Activated CD8-positive, alpha-beta T cell treated with anti-CD3 and anti-CD28 coated beads for 36 hours (primary cell): ENCODE results near the gene TXK. TPM values are rescaled to one million over a fixed set of nuclear protein-coding genes. Genes with fewer than 3 reads are reported as not detected.

ENCODE experiments used
- ATAC-seq: fragments of 200-7000 bp; cut with Tn5 transposase; one replicate; pipeline ENCODE4 v1.10.0; 2021; ENCODE audit warnings: mild to moderate bottlenecking, moderate library complexity
- CTCF ChIA-PET: fragments of 350-600 bp; sonication (Branson Sonifier 250); formaldehyde crosslinking; loops from one replicate; lab custom pipeline; 2021; ENCODE audit warnings: antibody characterized with exemption; lab: Charles Lee
- POLR2A ChIA-PET: fragments of 350-600 bp; sonication (Branson Sonifier 250); formaldehyde crosslinking; loops from one replicate; lab custom pipeline; 2021; ENCODE audit warnings: antibody characterized with exemption; lab: Charles Lee
- DNase-seq: peaks from one replicate; pipeline ENCODE4 v3.0.0-alpha.2; 2020
- H3K27ac Mint-ChIP-seq: one replicate; pipeline ENCODE4 v1.8.0; 2021; ENCODE audit warnings: mild to moderate bottlenecking, mixed read lengths
- H3K27me3 Mint-ChIP-seq: one replicate; pipeline ENCODE4 v1.8.0; 2021; ENCODE audit warnings: mixed read lengths
- H3K36me3 Mint-ChIP-seq: one replicate; pipeline ENCODE4 v1.8.0; 2021; ENCODE audit warnings: low read depth, mixed read lengths
- H3K4me1 Mint-ChIP-seq: one replicate; pipeline ENCODE4 v1.8.0; 2021; ENCODE audit warnings: low read depth, mixed read lengths
- H3K4me3 Mint-ChIP-seq: one replicate; pipeline ENCODE4 v1.8.0; 2021; ENCODE audit warnings: mild to moderate bottlenecking, moderate library complexity, mixed read lengths
- H3K9me3 Mint-ChIP-seq: one replicate; pipeline ENCODE4 v1.8.0; 2021; ENCODE audit warnings: mixed read lengths
- CTCF ChIP-seq: fragments of 200-600 bp; IDR thresholded peaks from one replicate; pipeline ENCODE4 v1.8.0; 2022; ENCODE audit warnings: antibody characterized with exemption, mild to moderate bottlenecking
- intact Hi-C: fragments of 100-400 bp; cut with micrococcal nuclease; formaldehyde crosslinking; loops from one replicate; pipeline ENCODE4 v1.10.0; 2022
- total RNA-seq, 2 experiments: library from RNA; stranded (reverse); gene quantifications; one replicate each; pipeline ENCODE4 v1.2.3, GENCODE V29; 2021

Gene TXK
- total RNA-seq, 2 experiments from 2014 or later, result 20.6 to 23.5 TPM

GRCh38 chr4:48044298-48044697, 89.8 kb downstream of the TXK start:
- DNase-seq (no peak), ATAC-seq (no peak)
- POLR2A ChIA-PET, result interaction anchor here (1.6 kb wide), 1 partner anchor 59 kb away, joined by 4 read pairs; no protein-coding TSS in a partner anchor
- H3K4me1 Mint-ChIP-seq, result peaks cover 72% of the 10 kb centered on the region
- H3K36me3 Mint-ChIP-seq, result no peaks in the 10 kb centered on the region
- no peak for TF ChIP-seq CTCF
- no peak overlapping the region for H3K4me3 Mint-ChIP-seq
- H3K27me3 Mint-ChIP-seq, result peaks cover 10% of the 10 kb centered on the region
- H3K27ac Mint-ChIP-seq, result no peak overlapping the region
- CTCF ChIA-PET, result interaction anchor here (1.4 to 1.5 kb wide), 2 partner anchors 8 to 43 kb away, joined by 5 to 10 read pairs; no protein-coding TSS in a partner anchor
- intact Hi-C loops, result no loop called here
- H3K9me3 Mint-ChIP-seq, result no peaks in the 10 kb centered on the region

GRCh38 chr4:48043504-48043903, 90.5 kb downstream of the TXK start:
- ChIA-PET POLR2A (interaction anchor here (0.7 to 0.8 kb wide), 2 partner anchors 8 to 60 kb away, joined by 3 read pairs; no protein-coding TSS in a partner anchor), CTCF (interaction anchor here (0.9 to 1.7 kb wide), 5 partner anchors 9 to 43 kb away, joined by 3 to 7 read pairs (median 6); no protein-coding TSS in a partner anchor)
- no peak for TF ChIP-seq CTCF
- no peak overlapping the region for H3K4me3 Mint-ChIP-seq
- no peaks in the 10 kb centered on the region for H3K36me3 Mint-ChIP-seq
- DNase-seq, result no peak
- intact Hi-C loops, result no loop called here
- peaks cover 11% of the 10 kb centered on the region for H3K27me3 Mint-ChIP-seq
- no peak overlapping the region for H3K27ac Mint-ChIP-seq
- H3K4me1 Mint-ChIP-seq, result peaks cover 73% of the 10 kb centered on the region
- H3K9me3 Mint-ChIP-seq, result no peaks in the 10 kb centered on the region
- ATAC-seq, result no peak

GRCh38 chr4:48042979-48043461, 91.0 kb downstream of the TXK start:
- no peak for ATAC-seq
- Mint-ChIP-seq H3K4me1 (peaks cover 70% of the 10 kb centered on the region), H3K9me3 (no peaks in the 10 kb centered on the region), H3K36me3 (no peaks in the 10 kb centered on the region), H3K27me3 (peaks cover 8% of the 10 kb centered on the region), H3K4me3 (no peak overlapping the region), H3K27ac (no peak overlapping the region)
- ChIA-PET POLR2A (interaction anchor here (0.7 to 0.8 kb wide), 2 partner anchors 8 to 60 kb away, joined by 3 read pairs; no protein-coding TSS in a partner anchor), CTCF (interaction anchor here (0.9 to 1.7 kb wide), 5 partner anchors 9 to 44 kb away, joined by 3 to 7 read pairs (median 6); no protein-coding TSS in a partner anchor)
- intact Hi-C loops, result no loop called here
- no peak for DNase-seq
- TF ChIP-seq CTCF, result no peak

- DNase-seq (peak; percentile 25), ATAC-seq (peak; percentile 27)
- intact Hi-C loops, result no loop called here
- TF ChIP-seq CTCF, result no peak
- H3K4me3 Mint-ChIP-seq, result no peak overlapping the region
- H3K36me3 Mint-ChIP-seq, result no peaks in the 10 kb centered on the region
- POLR2A ChIA-PET, result no interaction called here
- H3K27ac Mint-ChIP-seq, result no peak overlapping the region
- peaks cover 7% of the 10 kb centered on the region for H3K27me3 Mint-ChIP-seq
- H3K9me3 Mint-ChIP-seq, result no peaks in the 10 kb centered on the region
- peaks cover 60% of the 10 kb centered on the region for H3K4me1 Mint-ChIP-seq
- CTCF ChIA-PET, result interaction anchor here (1.2 to 1.9 kb wide), 4 partner anchors 30 to 68 kb away, joined by 3 to 7 read pairs (median 4); no protein-coding TSS in a partner anchor
Measured at GRCh38 chr4:48041535-48042137, 92.4 kb downstream of the TXK start.

GRCh38 chr4:48039561-48039960, 94.5 kb downstream of the TXK start:
- no peak overlapping the region for H3K27ac Mint-ChIP-seq
- DNase-seq (no peak), ATAC-seq (no peak)
- peaks cover 61% of the 10 kb centered on the region for H3K4me1 Mint-ChIP-seq
- TF ChIP-seq CTCF, result no peak
- intact Hi-C loops, result no loop called here
- peaks cover 15% of the 10 kb centered on the region for H3K36me3 Mint-ChIP-seq
- H3K9me3 Mint-ChIP-seq, result peaks cover 6% of the 10 kb centered on the region
- H3K4me3 Mint-ChIP-seq, result no peak overlapping the region
- H3K27me3 Mint-ChIP-seq, result peaks cover 5% of the 10 kb centered on the region
- POLR2A ChIA-PET, result interaction anchor here (0.8 kb wide), 1 partner anchor 41 kb away, joined by 4 read pairs; no protein-coding TSS in a partner anchor
- CTCF ChIA-PET, result no interaction called here
